ENCODE measurements around the gene ZNF280D.
A peak's percentile ranks its signal among the peaks of the same experiment; 100 is the strongest.

The ZNF280D gene

GRCh38 chr15:56757875-56758274 is 24.6 kb upstream of the ZNF280D start:
- ATAC-seq = no peak

GRCh38 chr15:56754772-56755370 is 21.6 kb upstream of the ZNF280D start:
- ATAC-seq = no peak
- TF ChIP-seq TCF4 (CRISPR knock-in tag; IDR thresholded peaks at IDR 0.05; ENCODE audit: borderline replicate concordance) = peak; percentile 67; the same call in 1 of the 2 replicates
- TF ChIP-seq ZFP3 (CRISPR knock-in tag; IDR thresholded peaks at IDR 0.05) = no peak

More at GRCh38 chr15:56757875-56758274, 24.6 kb upstream of the ZNF280D start:
- no peak for TF ChIP-seq PPARA (CRISPR knock-in tag; IDR thresholded peaks at IDR 0.05; ENCODE audit: borderline replicate concordance)
- no peak for TF ChIP-seq BACH2 (CRISPR knock-in tag; IDR thresholded peaks at IDR 0.05; ENCODE audit: borderline replicate concordance)
- no peak for TF ChIP-seq ZNF70 (CRISPR knock-in tag; IDR thresholded peaks at IDR 0.05)
- TF ChIP-seq CSDC2 (CRISPR knock-in tag; IDR thresholded peaks at IDR 0.05) = no peak
- TF ChIP-seq RARB (CRISPR knock-in tag; IDR thresholded peaks at IDR 0.05) = no peak
- TF ChIP-seq ZFP3 (CRISPR knock-in tag; IDR thresholded peaks at IDR 0.05) = no peak
- no peak for TF ChIP-seq SNAI2 (CRISPR knock-in tag; IDR thresholded peaks at IDR 0.05)
- TF ChIP-seq ZFP30 (CRISPR knock-in tag; IDR thresholded peaks at IDR 0.05) = no peak

- TF ChIP-seq ESRRG (CRISPR knock-in tag; IDR thresholded peaks at IDR 0.05) (no peak), PPARA (CRISPR knock-in tag; IDR thresholded peaks at IDR 0.05; ENCODE audit: borderline replicate concordance) (no peak), BACH2 (CRISPR knock-in tag; IDR thresholded peaks at IDR 0.05; ENCODE audit: borderline replicate concordance) (no peak), RARB (CRISPR knock-in tag; IDR thresholded peaks at IDR 0.05) (no peak)
- no peak for ATAC-seq
Measured at GRCh38 chr15:56752986-56753385, 19.7 kb upstream of the ZNF280D start.

- TF ChIP-seq RARB (CRISPR knock-in tag; IDR thresholded peaks at IDR 0.05) = no peak
- TF ChIP-seq TOX (CRISPR knock-in tag; IDR thresholded peaks at IDR 0.05; ENCODE audit: borderline replicate concordance) = no peak
- TF ChIP-seq ZFP30 (CRISPR knock-in tag; IDR thresholded peaks at IDR 0.05) = no peak
- TF ChIP-seq PPARA (CRISPR knock-in tag; IDR thresholded peaks at IDR 0.05; ENCODE audit: borderline replicate concordance) = no peak
- no peak for TF ChIP-seq ZNF8 (CRISPR knock-in tag; IDR thresholded peaks at IDR 0.05)
- no peak for TF ChIP-seq CSDC2 (CRISPR knock-in tag; IDR thresholded peaks at IDR 0.05)
- TF ChIP-seq SNAI2 (CRISPR knock-in tag; IDR thresholded peaks at IDR 0.05) = no peak
- TF ChIP-seq ISL1 (CRISPR knock-in tag; IDR thresholded peaks at IDR 0.05) = no peak
- TF ChIP-seq ZNF565 (CRISPR knock-in tag; conservative IDR thresholded peaks at IDR 0.05; ENCODE audit: low read depth) = no peak
- no peak for TF ChIP-seq CREB5 (CRISPR knock-in tag; IDR thresholded peaks at IDR 0.05; ENCODE audit: low read depth)
- no peak for TF ChIP-seq ARNTL (CRISPR knock-in tag; IDR thresholded peaks at IDR 0.05; ENCODE audit: borderline replicate concordance, low read depth)
- TF ChIP-seq ZFP3 (CRISPR knock-in tag; IDR thresholded peaks at IDR 0.05) = no peak
- TF ChIP-seq GLIS3 (CRISPR knock-in tag; IDR thresholded peaks at IDR 0.05) = no peak
- no peak for TF ChIP-seq ZNF70 (CRISPR knock-in tag; IDR thresholded peaks at IDR 0.05)
- no peak for TF ChIP-seq OSR1 (CRISPR knock-in tag; IDR thresholded peaks at IDR 0.05)
- TF ChIP-seq PATZ1 (CRISPR knock-in tag; IDR thresholded peaks at IDR 0.05; ENCODE audit: borderline replicate concordance) = no peak
- no peak for TF ChIP-seq TCF4 (CRISPR knock-in tag; IDR thresholded peaks at IDR 0.05; ENCODE audit: borderline replicate concordance)
- ATAC-seq = no peak
Measured at GRCh38 chr15:56749982-56750381, 16.7 kb upstream of the ZNF280D start.

- ATAC-seq = peak; percentile 21; the same call in 1 of the 3 replicates
- TF ChIP-seq ZNF565 (CRISPR knock-in tag; conservative IDR thresholded peaks at IDR 0.05; ENCODE audit: low read depth) (no peak), GLIS3 (CRISPR knock-in tag; IDR thresholded peaks at IDR 0.05) (no peak), TSHZ2 (CRISPR knock-in tag; IDR thresholded peaks at IDR 0.05) (no peak), PPARA (CRISPR knock-in tag; IDR thresholded peaks at IDR 0.05; ENCODE audit: borderline replicate concordance) (no peak)
Measured at GRCh38 chr15:56744701-56745683, 11.7 kb upstream of the ZNF280D start.
